ENCODE results near the gene SHKBP1.
A peak's percentile ranks its signal among the peaks of the same experiment; 100 is the strongest.
"Not testable (repeated sequence)": the region's sequence is repeated elsewhere in the genome, so short reads cannot be mapped to it uniquely, and the experiment has no call there.

The SHKBP1 gene

GRCh38 chr19:40555978-40556689 lies 20.5 kb upstream of the SHKBP1 start:
- DNase-seq, result no peak

DNA sequence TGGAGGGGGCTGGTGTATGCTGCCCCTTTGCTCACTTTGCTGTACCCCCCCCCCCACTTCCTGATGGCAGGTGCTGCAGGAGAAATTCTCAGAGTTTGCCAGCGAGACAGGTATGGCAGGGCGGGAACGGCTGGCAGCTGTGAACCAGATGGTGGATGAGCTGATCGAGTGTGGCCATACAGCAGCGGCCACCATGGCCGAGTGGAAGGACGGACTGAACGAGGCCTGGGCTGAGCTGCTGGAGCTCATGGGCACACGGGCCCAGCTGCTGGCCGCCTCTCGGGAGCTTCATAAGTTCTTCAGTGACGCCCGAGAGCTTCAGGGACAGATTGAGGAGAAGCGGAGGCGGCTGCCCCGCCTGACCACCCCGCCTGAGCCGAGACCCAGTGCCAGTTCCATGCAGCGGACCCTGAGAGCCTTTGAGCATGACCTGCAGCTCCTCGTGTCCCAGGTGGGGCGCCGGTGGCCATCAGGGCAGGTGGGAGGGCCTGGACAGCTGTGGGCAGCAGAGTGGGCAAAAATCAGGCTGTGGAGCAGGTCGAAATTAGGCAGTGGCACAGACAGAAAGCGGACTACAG lies 19.6 kb upstream of the SHKBP1 start:
- DNase-seq, result no peak

DNA sequence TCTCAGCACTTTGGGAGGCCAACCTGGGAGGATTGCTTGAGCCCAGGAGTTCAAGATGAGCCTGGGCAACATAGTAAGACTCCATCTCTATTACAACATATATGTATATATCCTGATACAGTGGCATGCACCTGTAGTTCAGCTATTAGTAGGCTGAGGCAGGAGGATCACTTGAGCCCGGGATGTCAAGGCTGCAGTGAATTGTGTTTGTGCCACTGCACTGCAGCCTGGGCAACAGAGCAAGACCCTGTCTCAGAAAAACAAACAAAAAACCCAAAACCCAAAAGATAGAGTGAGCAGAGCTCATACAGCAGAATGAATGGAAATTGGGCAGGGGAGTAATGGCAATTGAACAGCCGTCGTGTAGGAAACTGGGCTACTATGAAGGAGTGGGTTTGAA lies 17.3 kb upstream of the SHKBP1 start:
- DNase-seq, result no peak

- DNase-seq, result no peak
These were observed 16.6 kb upstream of the SHKBP1 start for GRCh38 chr19:40560092-40560507.

GRCh38 chr19:40561947-40562346 lies 14.7 kb upstream of the SHKBP1 start:
- no peak for DNase-seq

DNA sequence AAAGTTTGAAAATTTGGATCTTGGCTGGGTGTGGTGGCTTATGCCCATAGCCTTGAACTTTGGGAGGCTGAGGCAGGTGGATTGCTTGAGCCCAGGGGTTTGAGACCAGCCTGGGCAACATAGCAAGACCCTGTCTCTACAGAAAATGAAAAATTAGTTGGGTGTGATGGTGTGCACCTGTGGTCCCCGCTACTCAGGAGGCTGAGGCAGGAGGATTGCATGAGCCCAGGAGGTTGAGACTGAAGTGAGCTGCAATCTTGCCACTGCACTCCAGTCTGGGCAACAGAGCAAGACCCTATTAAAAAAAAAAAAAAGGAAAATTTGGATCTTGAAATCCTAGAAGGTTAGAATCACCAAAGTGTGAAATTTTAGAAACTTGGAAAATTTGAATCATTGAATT lies 12.1 kb upstream of the SHKBP1 start:
- not testable (repeated sequence) for DNase-seq

- no peak for DNase-seq
These were observed 11.3 kb upstream of the SHKBP1 start for GRCh38 chr19:40565355-40565754.

DNA sequence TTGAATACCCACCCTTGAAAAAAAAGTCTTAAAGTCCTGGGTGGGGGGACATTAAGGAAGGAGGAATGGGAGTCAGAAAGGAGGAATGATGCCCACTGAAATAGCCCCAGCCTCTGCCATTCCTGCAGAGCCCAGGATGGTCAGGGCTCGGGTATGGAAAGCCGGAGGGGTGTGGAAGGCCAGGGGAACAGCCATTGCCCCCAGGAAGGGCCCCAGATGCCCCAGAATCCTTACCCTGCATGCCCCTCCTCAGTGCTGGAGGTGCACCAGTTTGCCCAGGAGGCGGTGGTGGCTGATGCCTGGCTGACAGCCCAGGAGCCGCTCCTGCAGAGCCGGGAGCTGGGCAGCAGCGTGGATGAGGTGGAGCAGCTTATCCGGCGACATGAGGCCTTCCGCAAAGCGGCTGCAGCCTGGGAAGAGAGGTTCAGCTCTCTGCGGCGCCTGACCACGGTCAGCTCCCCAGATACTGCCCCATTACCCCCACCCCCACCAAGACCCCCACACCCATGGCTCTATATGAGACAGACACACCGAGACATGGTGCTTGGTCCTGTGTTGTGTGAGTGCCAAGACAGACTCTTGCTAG lies 10.7 kb upstream of the SHKBP1 start:
- no peak for DNase-seq

- DNase-seq, result no peak
These were observed 9.5 kb upstream of the SHKBP1 start for GRCh38 chr19:40567040-40567749.

DNA sequence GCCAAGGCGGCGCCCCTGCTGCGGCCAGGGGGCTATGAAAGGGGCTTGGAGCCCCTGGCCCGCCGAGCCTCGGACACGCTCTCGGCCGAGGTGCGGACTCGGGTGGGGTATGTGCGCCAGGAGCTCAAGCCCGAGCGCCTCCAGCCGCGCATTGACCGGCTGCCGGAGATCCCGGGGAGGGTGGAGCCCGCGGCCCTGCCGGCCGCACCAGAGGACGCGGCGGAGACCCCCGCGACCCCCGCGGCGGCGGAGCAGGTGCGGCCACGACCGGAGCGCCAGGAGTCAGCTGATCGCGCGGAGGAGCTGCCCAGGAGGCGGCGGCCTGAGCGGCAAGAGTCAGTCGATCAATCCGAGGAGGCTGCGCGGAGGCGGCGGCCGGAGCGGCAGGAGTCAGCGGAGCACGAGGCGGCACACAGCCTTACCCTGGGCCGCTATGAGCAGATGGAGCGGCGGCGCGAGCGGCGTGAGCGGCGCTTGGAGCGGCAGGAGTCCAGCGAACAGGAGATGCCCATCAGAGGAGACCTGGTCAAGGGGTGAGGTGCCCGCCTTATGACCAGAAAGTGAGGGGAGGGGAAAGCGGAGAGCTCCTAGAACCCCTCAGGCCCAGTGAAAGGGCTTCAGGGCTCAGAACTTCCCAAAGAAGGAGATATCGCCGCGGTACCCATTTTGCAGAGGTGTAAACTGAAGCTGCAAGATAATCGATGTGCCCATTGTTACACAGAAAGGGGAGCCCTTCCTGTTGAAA lies 8.8 kb upstream of the SHKBP1 start:
- no peak for DNase-seq

- peak; percentile 99 for DNase-seq
These were observed 6.2 kb upstream of the SHKBP1 start for GRCh38 chr19:40570313-40571004.

DNA sequence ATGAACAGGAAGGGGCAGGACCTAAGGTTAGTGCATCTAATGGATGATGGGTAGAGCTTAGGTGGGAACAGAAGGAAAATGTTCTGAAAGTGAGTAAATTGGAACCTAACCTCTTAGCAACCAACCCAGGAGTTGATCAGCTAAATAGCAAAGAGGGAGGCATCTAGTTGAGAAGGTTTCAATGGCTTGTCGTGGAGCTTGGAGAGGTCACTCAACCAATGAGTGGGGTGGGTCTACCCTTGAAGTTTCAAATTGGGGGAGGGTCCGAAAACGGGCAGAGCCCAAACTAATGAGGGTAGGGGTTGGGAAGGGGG lies 5.7 kb upstream of the SHKBP1 start:
- DNase-seq, result no peak

DNA sequence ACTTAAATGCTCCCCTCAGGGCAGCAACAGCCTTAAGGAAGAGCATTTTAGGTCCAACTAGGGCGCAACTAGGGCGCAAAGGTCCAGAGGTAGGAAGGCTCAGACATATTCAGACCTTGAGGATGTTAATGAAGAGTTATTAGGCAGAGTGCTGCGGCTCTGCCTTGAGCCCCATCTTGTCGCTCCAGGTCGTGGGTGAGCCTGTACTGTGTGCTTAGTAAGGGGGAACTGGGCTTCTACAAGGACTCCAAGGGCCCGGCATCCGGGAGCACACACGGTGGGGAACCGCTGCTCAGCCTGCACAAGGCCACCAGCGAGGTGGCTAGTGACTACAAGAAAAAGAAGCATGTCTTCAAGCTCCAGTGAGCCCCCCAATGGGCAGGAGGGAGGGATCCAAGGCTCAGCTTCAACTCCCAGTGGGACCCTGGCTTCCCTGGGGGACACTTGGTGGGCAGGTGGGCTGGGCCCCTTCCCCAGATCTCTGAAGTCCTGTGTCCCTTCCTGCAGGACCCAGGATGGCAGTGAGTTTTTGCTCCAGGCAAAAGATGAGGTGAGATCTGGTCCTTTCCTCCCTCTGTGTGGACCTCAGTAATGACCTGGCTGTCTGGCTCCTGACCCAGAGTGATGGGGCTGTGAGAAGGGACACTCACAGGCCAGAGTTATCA lies 4.7 kb upstream of the SHKBP1 start:
- DNase-seq, result no peak

GRCh38 chr19:40575326-40575725 lies 1.3 kb upstream of the SHKBP1 start:
- DNase-seq, result no peak

DNA sequence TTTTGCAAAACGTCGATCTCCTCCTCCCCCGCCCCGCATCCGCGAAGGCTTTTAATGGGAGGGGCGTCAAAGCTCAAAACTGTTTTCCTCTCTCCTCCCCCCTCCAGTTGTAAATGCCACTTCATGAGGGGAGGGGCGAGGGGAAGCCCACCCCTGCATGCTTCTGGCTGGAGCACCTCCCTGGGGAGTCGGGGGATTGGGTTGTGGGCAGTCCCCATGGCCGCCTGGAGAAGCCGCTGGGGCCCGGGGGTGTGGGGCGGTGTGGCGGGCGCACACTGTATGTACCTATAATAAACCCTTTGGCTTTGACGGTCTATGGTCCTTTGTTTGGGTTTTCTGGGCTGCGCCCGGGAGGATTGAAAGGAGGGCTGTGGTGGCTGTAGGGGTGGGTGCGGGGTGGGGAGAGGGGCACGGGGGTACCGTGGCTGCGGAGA lies 505 bp upstream of the SHKBP1 start:
- no peak for DNase-seq

DNA sequence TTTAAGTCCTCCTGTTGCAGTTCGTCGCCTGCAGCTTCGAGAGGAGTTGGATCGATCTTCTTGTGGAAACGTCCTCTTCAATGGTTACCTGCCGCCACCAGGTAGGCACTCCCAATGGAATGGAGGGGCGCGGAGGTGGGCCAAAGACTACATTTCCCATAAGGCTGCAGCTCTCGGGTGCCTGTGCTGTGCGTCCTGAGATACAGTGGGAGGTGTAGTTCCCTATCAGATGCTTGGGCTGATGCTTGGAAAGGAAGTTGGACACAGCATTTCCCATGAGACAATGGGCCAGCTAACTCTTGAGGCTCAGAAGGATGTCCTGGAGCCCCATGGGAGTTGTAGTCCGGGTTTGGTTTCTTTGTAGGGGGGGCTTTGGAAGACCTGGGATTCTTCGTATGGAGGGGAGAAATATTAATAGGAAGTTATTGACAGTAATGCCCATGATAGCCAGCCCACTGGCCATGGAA lies 1.8 kb downstream of the SHKBP1 start:
- no peak for DNase-seq

DNA sequence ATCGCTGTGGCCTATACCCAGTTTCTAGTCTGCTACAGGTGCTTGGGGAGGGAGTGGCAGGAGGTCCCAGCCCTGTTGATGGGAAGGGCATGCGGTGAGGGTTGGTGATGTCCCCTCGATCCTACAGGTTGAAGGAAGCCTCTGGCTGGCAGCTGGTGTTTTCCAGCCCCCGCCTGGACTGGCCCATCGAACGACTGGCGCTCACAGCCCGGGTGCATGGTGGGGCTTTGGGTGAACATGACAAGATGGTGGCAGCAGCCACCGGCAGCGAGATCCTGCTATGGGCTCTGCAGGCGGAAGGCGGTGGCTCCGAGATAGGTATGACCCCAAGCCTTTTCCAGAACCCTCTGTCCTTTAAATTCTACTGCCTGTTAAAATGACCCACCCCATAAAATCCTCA lies 3.9 kb downstream of the SHKBP1 start:
- DNase-seq, result no peak

GRCh38 chr19:40581531-40581930 lies 4.9 kb downstream of the SHKBP1 start:
- no peak for DNase-seq

DNA sequence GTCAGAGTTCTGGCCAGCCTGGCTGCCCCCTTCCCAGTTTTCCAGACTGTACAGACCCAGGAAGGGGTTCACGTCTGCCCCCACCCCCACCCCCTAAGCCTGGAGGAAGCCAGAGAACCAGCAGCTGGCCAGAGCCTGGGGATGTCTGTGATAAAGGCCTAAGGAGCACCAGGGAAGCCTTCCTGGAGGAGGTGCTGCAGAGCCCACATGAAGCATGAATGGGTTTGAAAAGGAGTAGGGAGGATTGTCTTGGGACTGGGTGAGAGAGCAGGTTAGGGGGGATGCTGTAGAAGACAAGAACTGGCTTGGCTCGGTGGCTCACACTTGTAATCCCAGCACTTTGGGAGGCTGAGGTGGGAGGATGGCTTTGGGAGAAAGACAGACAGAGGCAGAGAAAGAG lies 5.8 kb downstream of the SHKBP1 start:
- DNase-seq, result no peak

- no peak for DNase-seq
These were observed 6.6 kb downstream of the SHKBP1 start for GRCh38 chr19:40583283-40583682.

GRCh38 chr19:40584007-40584406 lies 7.3 kb downstream of the SHKBP1 start:
- DNase-seq, result no peak

Measured in fibroblast of upper back skin (primary cell).